ENCODE data around the gene SH2D1A. TPM values are rescaled to one million over a fixed set of nuclear protein-coding genes. Genes with fewer than 3 reads are reported as not detected.

SH2D1A gene
- total and polyA plus RNA-seq, 3 donors from 2014 or later = 0.82 TPM; not detected in 2

DNA sequence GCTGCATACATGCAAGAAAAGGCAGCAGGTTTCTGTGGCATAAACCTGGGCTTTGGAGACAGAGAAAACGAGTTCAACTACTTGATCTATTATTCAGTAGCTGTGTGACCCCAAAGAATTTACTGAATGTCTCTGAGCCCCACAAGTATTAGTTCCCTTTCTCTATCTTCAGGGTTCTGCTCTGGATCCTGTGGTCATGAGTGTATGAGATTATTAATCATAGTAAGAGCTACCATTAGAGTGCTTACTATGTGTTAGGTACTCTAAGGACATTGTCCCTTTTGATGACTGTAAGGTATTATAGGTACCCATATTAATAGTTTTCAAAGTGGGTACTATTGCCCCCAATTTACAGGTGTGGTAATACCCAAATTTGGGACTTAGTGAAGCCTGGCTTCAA is 8.4 kb upstream of the SH2D1A start:
- no peak for DNase-seq
- Histone ChIP-seq H3K9me3 (no peaks in the 10 kb centered on the region), H3K27me3 (no peaks in the 10 kb centered on the region), H3K4me3 (no peak overlapping the region), H3K27ac (no peak overlapping the region), H3K4me1 (no peaks in the 10 kb centered on the region), H3K36me3 (ENCODE audit: low read depth, missing control alignments) (no peaks in the 10 kb centered on the region)
- no peak for TF ChIP-seq CTCF (IDR thresholded peaks at IDR 0.05)
- TF ChIP-seq POLR2A (IDR thresholded peaks at IDR 0.05) = no peak
- intact Hi-C loops (cut with DNase I; ENCODE audit: low total_unique reads) = no loop called here
- 44 to 57% methylated on average over 1 of the region's 1 CpG for WGBS, 2 donors

DNA sequence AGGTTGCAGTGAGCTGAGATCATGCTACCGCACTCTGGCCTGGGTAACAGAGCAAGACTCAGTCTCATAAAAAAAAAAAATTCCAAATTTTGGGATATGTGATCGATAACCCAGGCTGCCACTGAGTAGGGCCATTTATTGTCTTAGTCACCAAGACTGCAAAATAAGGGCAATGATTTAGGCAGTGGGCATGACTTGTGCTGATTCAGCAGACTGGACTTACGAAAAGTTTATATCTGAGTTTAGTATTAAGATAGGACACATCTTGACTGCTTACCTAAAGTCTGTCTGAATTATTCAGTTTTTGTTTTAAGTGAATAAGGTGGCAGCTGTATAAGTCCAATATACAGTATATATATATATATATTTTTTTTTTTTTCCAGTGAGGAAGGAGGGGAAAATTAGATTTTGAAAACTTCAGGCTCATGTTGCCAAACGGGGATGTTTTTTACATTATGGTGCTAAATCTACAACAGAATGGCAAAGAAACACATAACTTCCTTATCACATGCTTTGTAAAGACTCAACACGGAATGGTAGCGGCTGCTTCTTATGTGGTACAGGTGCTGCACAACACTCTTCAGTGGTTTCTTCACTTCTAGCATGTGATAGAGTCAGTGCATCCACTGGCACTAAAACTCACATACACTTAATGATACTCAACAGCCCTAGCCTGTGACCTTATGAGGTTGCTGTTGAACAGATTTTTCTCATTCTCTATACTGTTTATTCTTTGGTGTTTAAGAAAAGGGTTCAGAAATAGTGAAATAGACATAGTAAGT is 7.4 kb upstream of the SH2D1A start:
- DNase-seq = no peak
- Histone ChIP-seq H3K4me3 (no peak overlapping the region), H3K4me1 (no peaks in the 10 kb centered on the region), H3K27ac (no peak overlapping the region), H3K36me3 (ENCODE audit: low read depth, missing control alignments) (no peaks in the 10 kb centered on the region), H3K27me3 (no peaks in the 10 kb centered on the region), H3K9me3 (no peaks in the 10 kb centered on the region)
- 86 to 92% methylated on average over 6 of the region's 6 CpGs for WGBS, 2 donors
- intact Hi-C loops (cut with DNase I; ENCODE audit: low total_unique reads) = no loop called here
- TF ChIP-seq POLR2A (IDR thresholded peaks at IDR 0.05) = no peak
- no peak for TF ChIP-seq CTCF (IDR thresholded peaks at IDR 0.05)

- 55 to 57% methylated on average over 7 of the region's 7 CpGs for WGBS, 2 donors
- TF ChIP-seq POLR2A (IDR thresholded peaks at IDR 0.05) (no peak), CTCF (IDR thresholded peaks at IDR 0.05) (no peak)
- no peaks in the 10 kb centered on the region for H3K36me3 ChIP-seq (ENCODE audit: low read depth, missing control alignments)
- H3K4me3 ChIP-seq = no peak overlapping the region
- no peak overlapping the region for H3K27ac ChIP-seq
- intact Hi-C loops (cut with DNase I; ENCODE audit: low total_unique reads) = no loop called here
- H3K9me3 ChIP-seq = no peaks in the 10 kb centered on the region
- H3K4me1 ChIP-seq = no peaks in the 10 kb centered on the region
- H3K27me3 ChIP-seq = no peaks in the 10 kb centered on the region
- no peak for DNase-seq
Observed at GRCh38 chrX:124341396-124342132, 4.8 kb upstream of the SH2D1A start.

- no peak for DNase-seq
- WGBS, 2 donors = 87 to 88% methylated on average over 7 of the region's 7 CpGs
- Histone ChIP-seq H3K27ac (no peak overlapping the region), H3K9me3 (no peaks in the 10 kb centered on the region), H3K4me1 (no peaks in the 10 kb centered on the region), H3K4me3 (no peak overlapping the region), H3K36me3 (ENCODE audit: low read depth, missing control alignments) (no peaks in the 10 kb centered on the region), H3K27me3 (no peaks in the 10 kb centered on the region)
- intact Hi-C loops (cut with DNase I; ENCODE audit: low total_unique reads) = no loop called here
- TF ChIP-seq CTCF (IDR thresholded peaks at IDR 0.05) (no peak), POLR2A (IDR thresholded peaks at IDR 0.05) (no peak)
Observed at GRCh38 chrX:124342174-124342867, 4.0 kb upstream of the SH2D1A start.
